PC-3 (cell line): Measurements from ENCODE around the gene ZNF445. TPM values are rescaled to one million over a fixed set of nuclear protein-coding genes. Genes with fewer than 3 reads are reported as not detected.

Experiments
- ATAC-seq: fragments of 200-7000 bp; cut with Tn5 transposase; 2 replicates; pipeline ENCODE4 v1.9.1; 2020; ENCODE audit warnings: mild to moderate bottlenecking, moderate library complexity
- BruUV-seq: library from RNA; stranded (reverse); fragments of 400-500 nt; replicated peaks from 2 replicates; lab custom pipeline; 2021; lab: Mats Ljungman, UMichigan
- CTCF ChIA-PET: fragments of 300-600 bp; sonication (Branson Sonifier 250); formaldehyde crosslinking; loops from one replicate; lab custom pipeline; 2022; ENCODE audit warnings: antibody characterized with exemption; lab: Charles Lee
- POLR2A ChIA-PET: fragments of 300-600 bp; sonication (Branson Sonifier 250); formaldehyde crosslinking; loops from one replicate; lab custom pipeline; 2022; ENCODE audit warnings: antibody characterized with exemption; ENCODE audit not compliant: unreplicated experiment; lab: Charles Lee
- DNase-seq: peaks from one replicate; pipeline ENCODE4 v3.0.0-alpha.2; 2015
- H2AFZ ChIP-seq: fragments of 300-600 bp; sonication (generic); 2 replicates; pipeline ENCODE4 v1.6.0; 2016; ENCODE audit warnings: antibody characterized with exemption, low read length
- H3F3A ChIP-seq: fragments of 300-600 bp; sonication (generic); one replicate; pipeline ENCODE4 v1.6.0; 2017; ENCODE audit warnings: antibody characterized with exemption, low read length, control low read depth, mild to moderate bottlenecking; ENCODE audit not compliant: unreplicated experiment
- H3K27ac ChIP-seq: fragments of 300-600 bp; sonication (generic); 2 replicates; pipeline ENCODE4 v1.5.1; 2016; ENCODE audit warnings: mild to moderate bottlenecking, low read length
- H3K27me3 ChIP-seq: fragments of 300-600 bp; sonication (generic); 2 replicates; pipeline ENCODE4 v1.6.1; 2016; ENCODE audit warnings: low read length, mixed read lengths
- H3K36me3 ChIP-seq: fragments of 300-600 bp; sonication (generic); 2 replicates; pipeline ENCODE4 v1.6.1; 2016; ENCODE audit warnings: low read depth, mixed run types, low read length, mixed read lengths
- H3K4me1 ChIP-seq: fragments of 300-600 bp; sonication (generic); 2 replicates; pipeline ENCODE4 v1.5.1; 2016; ENCODE audit warnings: low read length; ENCODE audit not compliant: insufficient read depth
- H3K4me2 ChIP-seq: fragments of 300-600 bp; sonication (generic); 2 replicates; pipeline ENCODE4 v1.6.0; 2016; ENCODE audit warnings: low read length
- H3K4me3 ChIP-seq: fragments of 300-600 bp; sonication (generic); 2 replicates; pipeline ENCODE4 v1.5.1; 2016; ENCODE audit warnings: mild to moderate bottlenecking, low read length, mixed read lengths
- H3K79me2 ChIP-seq: fragments of 300-600 bp; sonication (generic); 2 replicates; pipeline ENCODE4 v1.6.1; 2017; ENCODE audit warnings: low read length, mixed read lengths
- H3K9ac ChIP-seq: fragments of 300-600 bp; sonication (generic); 2 replicates; pipeline ENCODE4 v1.6.0; 2016; ENCODE audit warnings: mild to moderate bottlenecking, low read length
- H3K9me2 ChIP-seq: fragments of 300-600 bp; sonication (generic); replicated peaks from 2 replicates; pipeline ENCODE4 v1.6.1; 2016; ENCODE audit warnings: mixed run types, low read length, mixed read lengths
- H3K9me3 ChIP-seq: fragments of 300-600 bp; sonication (generic); 2 replicates; pipeline ENCODE4 v1.6.1; 2016; ENCODE audit warnings: low read length, mixed read lengths
- H4K20me1 ChIP-seq: fragments of 300-600 bp; sonication (generic); 2 replicates; pipeline ENCODE4 v1.6.1; 2016; ENCODE audit warnings: low read length, mixed read lengths
- EZH2 ChIP-seq: fragments of 300-600 bp; sonication (generic); IDR thresholded peaks from one replicate; pipeline ENCODE4 v1.6.1; 2017; ENCODE audit warnings: antibody characterized with exemption, mild to moderate bottlenecking, low read length; ENCODE audit not compliant: unreplicated experiment
- EZH2phosphoT487 ChIP-seq: fragments of 300-600 bp; sonication (generic); IDR thresholded peaks from 2 replicates; pipeline ENCODE4 v1.6.1; 2018; ENCODE audit warnings: mild to moderate bottlenecking, antibody characterized with exemption, low read length, borderline replicate concordance
- intact Hi-C: fragments of 100-400 bp; cut with micrococcal nuclease; formaldehyde crosslinking; loops from 2 replicates; pipeline ENCODE4 v1.9.0; 2023
- total RNA-seq: library from RNA; depleted of rRNA; stranded (reverse); fragments of >200 nt; gene quantifications from 2 replicates; pipeline ENCODE4 v1.2.3, GENCODE V29; 2014
- TF ChIP-seq, protein P1 (sequence below): fragments of 300-600 bp; sonication (generic); conservative IDR thresholded peaks from 2 replicates; pipeline ENCODE4 v1.5.1; 2017; ENCODE audit warnings: antibody characterized with exemption, low read depth, mild to moderate bottlenecking, low read length

The ZNF445 gene
- total RNA-seq, 1 experiment from 2014 or later: 8.2 TPM

DNA sequence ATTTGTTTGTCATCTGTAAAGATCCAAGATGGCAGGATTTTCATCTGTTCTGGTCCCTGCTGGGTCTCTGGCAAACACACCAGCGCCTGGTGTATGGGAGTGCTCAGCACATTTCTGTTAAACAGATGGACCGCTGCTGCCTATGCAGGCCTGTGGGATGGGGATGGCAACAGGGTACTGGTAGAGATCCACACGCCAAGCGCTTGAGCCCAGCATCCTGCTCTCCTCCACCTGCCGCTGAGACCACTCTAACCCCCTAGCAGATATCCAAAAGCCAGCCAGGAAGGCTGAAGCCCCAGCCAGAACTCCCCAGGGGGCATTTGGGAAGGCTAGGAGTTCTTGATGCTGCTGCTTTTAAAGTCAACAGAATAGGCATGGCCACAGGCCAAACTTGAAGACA, 31.7 kb downstream of the ZNF445 start:
- Histone ChIP-seq H3K9me3 (no peaks in the 10 kb centered on the region), H4K20me1 (no peaks in the 10 kb centered on the region), H3K4me2 (no peak overlapping the region), H3K4me1 (no peaks in the 10 kb centered on the region), H3K9ac (no peak overlapping the region), H3K79me2 (no peaks in the 10 kb centered on the region), H2AFZ (no peak overlapping the region), H3F3A (no peaks in the 10 kb centered on the region), H3K36me3 (peaks cover 63% of the 10 kb centered on the region), H3K9me2 (no peaks in the 10 kb centered on the region), H3K27me3 (no peaks in the 10 kb centered on the region), H3K27ac (no peak overlapping the region), H3K4me3 (no peak overlapping the region)
- DNase-seq (no peak), ATAC-seq (no peak)
- POLR2A ChIA-PET: no interaction called here
- CTCF ChIA-PET: no interaction called here
- TF ChIP-seq EZH2 (no peak), EZH2phosphoT487 (no peak)
- TF ChIP-seq, protein P1, sequence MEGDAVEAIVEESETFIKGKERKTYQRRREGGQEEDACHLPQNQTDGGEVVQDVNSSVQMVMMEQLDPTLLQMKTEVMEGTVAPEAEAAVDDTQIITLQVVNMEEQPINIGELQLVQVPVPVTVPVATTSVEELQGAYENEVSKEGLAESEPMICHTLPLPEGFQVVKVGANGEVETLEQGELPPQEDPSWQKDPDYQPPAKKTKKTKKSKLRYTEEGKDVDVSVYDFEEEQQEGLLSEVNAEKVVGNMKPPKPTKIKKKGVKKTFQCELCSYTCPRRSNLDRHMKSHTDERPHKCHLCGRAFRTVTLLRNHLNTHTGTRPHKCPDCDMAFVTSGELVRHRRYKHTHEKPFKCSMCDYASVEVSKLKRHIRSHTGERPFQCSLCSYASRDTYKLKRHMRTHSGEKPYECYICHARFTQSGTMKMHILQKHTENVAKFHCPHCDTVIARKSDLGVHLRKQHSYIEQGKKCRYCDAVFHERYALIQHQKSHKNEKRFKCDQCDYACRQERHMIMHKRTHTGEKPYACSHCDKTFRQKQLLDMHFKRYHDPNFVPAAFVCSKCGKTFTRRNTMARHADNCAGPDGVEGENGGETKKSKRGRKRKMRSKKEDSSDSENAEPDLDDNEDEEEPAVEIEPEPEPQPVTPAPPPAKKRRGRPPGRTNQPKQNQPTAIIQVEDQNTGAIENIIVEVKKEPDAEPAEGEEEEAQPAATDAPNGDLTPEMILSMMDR: no peak
- intact Hi-C loops: no loop called here
- BruUV-seq: no TSS peak

DNA sequence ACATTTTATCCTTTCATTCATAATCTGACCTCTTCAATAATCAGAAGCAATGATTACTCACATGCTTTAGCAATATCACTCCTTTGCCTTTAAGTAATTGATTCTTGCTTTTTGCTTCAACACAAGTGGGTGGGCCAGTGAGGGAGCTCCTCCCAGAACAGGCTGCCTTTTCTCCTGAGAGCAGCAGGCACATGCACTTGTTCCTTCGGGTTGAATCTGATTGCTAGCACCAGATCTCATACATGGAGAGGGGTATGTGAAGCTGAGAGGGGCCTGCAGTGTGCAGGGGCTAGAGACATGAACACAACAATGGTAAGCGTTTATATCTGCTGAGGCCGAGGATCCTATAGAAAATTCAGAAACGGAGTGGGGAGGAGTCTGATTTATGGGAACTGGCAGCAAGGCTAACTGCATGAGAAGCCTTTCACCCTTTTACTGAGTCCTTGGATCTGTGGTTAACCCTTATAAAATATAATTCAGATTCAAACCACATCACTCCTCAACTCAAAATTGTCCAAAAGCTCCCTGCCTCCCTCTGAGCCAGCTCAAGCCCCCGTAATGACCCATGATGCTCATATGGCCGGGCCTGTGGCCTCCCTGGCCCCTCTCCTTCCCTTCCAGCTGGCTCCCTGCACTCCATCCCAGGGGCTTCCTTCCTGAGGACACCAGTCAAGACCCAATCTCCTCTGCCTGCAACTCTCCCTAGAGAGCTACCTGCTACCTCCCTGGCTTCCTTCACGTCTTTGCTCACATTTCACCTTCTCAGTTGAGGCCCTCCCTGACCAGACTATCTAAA, 32.4 kb downstream of the ZNF445 start:
- Histone ChIP-seq H3K79me2 (no peaks in the 10 kb centered on the region), H3K4me2 (no peak overlapping the region), H3K27ac (no peak overlapping the region), H3K36me3 (peaks cover 56% of the 10 kb centered on the region), H4K20me1 (no peaks in the 10 kb centered on the region), H3K9me2 (no peaks in the 10 kb centered on the region), H3K4me1 (no peaks in the 10 kb centered on the region), H3K9me3 (no peaks in the 10 kb centered on the region), H3F3A (no peaks in the 10 kb centered on the region), H2AFZ (no peak overlapping the region), H3K9ac (no peak overlapping the region), H3K4me3 (no peak overlapping the region), H3K27me3 (no peaks in the 10 kb centered on the region)
- BruUV-seq: no TSS peak
- DNase-seq: no peak
- ChIA-PET POLR2A (no interaction called here), CTCF (no interaction called here)
- TF ChIP-seq EZH2 (no peak), EZH2phosphoT487 (no peak)
- TF ChIP-seq, protein P1: no peak
- intact Hi-C loops: no loop called here
- ATAC-seq: no peak

DNA sequence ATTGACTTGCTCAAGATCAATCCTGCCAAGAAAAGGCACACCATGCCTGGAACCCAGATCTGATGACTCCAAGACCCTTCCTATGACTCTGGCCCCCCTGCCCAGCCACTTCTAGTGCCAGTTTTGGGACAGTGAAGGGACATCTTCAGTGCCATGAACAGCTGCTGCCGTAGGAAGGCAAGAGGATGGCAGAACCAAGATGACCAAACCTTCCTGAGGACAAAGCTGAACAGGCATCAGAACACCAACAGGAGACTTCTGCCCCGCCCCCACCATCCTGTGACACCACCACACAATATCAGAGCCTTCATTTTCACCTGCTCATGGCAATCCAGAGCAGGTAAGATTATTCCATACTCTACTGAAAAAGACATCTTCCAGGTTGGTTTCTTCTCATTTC, 33.0 kb downstream of the ZNF445 start:
- Histone ChIP-seq H3K9ac (no peak overlapping the region), H3K79me2 (no peaks in the 10 kb centered on the region), H3K4me3 (no peak overlapping the region), H3K4me2 (no peak overlapping the region), H2AFZ (no peak overlapping the region), H3K27me3 (no peaks in the 10 kb centered on the region), H3K4me1 (no peaks in the 10 kb centered on the region), H3K9me2 (no peaks in the 10 kb centered on the region), H3K27ac (no peak overlapping the region), H3K36me3 (peaks cover 51% of the 10 kb centered on the region), H4K20me1 (no peaks in the 10 kb centered on the region), H3F3A (no peaks in the 10 kb centered on the region), H3K9me3 (no peaks in the 10 kb centered on the region)
- ATAC-seq (no peak), DNase-seq (no peak)
- CTCF ChIA-PET: no interaction called here
- POLR2A ChIA-PET: no interaction called here
- no peak for TF ChIP-seq EZH2
- TF ChIP-seq EZH2phosphoT487: no peak
- TF ChIP-seq, protein P1: no peak
- intact Hi-C loops: no loop called here
- BruUV-seq: no TSS peak
